ENCODE data around the gene COL18A1.
A peak's percentile ranks its signal among the peaks of the same experiment; 100 is the strongest.

COL18A1 gene

GRCh38 chr21:45476582-45476981, 71.6 kb downstream of the COL18A1 start:
- no peak for DNase-seq (ENCODE audit: extremely low read depth in 1 of 2, low read depth in 1 of 2)

DNA sequence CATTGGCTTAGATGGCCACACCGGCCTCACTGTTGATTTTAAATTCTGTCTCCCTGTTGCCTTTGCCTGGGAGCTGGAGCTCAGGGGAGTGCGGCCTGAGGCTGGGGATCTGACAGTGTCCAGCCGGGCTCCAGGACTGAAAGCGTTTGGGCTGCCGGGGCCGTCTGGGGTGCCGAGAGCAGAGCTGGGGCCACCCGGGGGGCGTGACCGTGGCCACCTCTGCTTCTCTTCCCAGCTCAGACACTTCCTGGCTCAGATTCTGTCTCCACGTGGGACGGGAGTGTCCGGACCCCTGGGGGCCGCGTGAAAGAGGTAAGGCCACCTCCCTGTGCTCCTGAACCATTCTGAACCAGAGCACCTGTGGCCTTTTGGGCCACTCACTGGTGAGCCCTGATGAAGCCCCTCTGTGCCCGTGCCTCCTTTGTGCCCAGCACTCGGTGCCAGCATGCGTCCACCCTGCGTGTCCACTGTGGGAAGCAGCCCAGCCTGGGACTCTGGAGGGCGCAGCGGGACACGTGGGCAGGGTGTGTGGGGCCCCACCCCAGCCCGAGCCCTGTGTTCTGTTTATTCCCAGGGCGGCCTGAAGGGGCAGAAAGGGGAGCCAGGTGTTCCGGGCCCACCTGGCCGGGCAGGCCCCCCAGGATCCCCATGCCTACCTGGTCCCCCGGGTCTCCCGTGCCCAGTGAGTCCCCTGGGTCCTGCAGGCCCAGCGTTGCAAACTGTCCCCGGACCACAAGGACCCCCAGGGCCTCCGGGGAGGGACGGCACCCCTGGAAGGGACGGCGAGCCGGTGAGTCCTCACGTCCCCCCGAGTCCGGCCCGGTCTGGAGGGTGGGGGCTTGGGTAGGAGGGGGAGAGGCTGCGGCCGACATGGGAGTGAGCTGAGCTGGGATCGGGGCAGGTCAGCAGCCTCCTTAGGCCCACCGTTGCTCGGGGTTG, 72.5 kb downstream of the COL18A1 start:
- DNase-seq (ENCODE audit: extremely low read depth in 1 of 2, low read depth in 1 of 2): no peak

- DNase-seq (ENCODE audit: extremely low read depth in 1 of 2, low read depth in 1 of 2): peak; percentile 46 to 65
Measured at GRCh38 chr21:45478115-45478801, 73.3 kb downstream of the COL18A1 start.

DNA sequence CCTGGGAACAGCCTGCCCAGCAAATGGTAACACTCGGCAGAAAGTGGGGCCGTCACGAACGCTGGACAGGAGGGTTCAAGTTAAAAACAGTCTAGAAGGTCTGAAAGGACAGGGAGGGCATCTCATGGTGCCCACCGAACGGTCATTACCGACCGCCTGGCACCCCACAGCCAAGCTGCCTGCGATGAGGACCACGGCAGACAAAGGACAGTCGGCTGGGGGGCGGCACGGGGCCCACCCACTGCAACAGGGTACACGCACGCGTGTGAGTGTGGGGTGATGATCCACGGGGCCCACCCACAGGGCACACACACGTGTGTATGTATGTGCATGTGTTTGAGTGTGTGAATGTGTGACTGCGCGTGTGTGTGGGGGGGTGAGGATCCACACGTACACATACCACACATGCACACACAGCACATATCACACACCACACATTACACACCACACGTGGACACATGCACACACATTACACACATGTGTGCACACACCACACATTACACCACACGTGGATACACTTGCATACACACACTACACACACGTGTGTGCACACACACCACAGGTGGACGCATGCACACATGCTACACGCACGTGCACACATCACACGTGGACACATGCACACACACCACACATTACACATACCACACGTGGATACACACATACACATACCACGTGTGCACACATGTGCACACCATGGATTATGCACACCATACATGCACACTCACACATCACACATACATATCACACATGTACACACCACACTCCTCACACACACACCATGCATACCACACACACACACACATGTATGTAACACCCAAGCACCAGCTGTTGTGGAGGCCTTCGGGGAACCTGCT, 74.1 kb downstream of the COL18A1 start:
- DNase-seq (ENCODE audit: extremely low read depth in 1 of 2, low read depth in 1 of 2): no peak

DNA sequence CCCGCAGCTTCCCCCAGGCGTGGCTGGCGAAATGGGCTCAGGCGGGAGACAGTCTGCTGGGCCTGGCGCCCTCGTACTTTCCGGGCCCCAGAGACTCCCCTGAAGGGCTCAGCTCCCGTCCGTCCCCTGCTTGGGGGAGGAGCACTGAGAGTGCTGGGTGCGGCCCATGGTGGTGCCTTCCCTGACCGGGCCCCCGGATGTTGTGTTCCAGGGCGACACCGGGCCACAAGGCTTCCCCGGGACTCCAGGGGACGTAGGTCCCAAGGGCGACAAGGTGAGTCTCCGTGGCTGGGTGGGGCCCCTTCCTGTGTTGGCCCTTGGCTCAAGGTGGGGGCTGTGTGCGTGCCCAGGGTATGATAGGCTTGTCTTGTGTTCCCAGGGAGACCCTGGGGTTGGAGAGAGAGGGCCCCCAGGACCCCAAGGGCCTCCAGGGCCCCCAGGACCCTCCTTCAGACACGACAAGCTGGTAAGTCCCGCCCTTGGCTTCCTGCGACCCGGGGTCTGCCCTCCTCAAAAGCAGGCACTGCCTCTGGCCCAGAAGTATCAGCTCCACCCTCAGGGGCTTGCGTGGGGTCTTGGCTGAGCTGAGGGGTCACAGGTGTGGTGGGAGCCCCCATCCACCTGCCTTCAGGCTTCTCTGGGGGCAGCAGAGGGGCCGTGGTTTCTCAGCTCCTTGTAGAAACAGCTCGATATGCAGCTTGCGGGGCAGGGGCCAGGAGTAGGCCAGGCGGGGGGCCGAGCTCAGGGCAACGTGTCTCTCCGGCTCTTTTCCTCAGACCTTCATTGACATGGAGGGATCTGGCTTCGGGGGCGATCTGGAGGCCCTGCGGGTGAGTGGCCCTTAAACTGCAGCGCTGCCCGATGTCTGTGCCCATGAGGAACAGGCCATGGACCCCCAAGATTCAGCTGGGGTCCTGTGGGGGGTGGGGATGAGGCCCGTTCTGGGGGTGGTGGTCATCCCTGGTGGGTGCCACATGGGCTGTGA, 75.0 kb downstream of the COL18A1 start:
- no peak for DNase-seq (ENCODE audit: extremely low read depth in 1 of 2, low read depth in 1 of 2)

DNA sequence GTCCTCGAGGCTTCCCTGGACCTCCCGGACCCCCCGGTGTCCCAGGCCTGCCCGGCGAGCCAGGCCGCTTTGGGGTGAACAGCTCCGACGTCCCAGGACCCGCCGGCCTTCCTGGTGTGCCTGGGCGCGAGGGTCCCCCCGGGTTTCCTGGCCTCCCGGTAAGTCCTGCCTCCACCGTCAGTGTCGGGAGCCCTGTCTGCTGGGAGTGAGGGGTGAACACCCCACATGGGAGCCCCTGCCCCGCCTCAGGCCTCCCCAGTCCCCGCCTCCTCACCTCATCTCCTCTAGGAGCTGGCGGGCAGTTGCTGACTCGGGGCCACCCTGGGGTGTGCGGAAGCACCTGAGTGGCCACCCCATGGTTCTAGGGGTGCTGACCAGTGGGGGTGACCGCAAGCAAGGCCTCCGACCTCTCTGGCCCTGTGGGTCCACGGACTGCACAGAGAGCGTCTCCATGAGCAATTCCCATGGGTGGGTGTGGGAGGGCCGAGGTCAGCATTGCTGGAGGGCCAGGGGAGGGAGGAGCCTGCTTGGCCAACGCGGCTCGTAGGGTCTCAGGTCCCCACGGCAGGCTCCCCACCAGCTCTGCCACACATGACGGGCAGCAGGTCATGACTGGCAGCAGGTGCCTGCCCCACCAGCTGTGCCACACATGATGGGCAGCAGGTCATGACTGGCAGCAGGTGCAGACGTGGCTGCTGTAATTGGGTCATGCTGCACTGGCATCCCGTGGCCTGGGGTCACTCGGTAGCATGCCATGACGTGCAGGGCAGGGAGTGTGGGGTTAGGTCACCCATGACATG, 75.9 kb downstream of the COL18A1 start:
- DNase-seq (ENCODE audit: extremely low read depth in 1 of 2, low read depth in 1 of 2): no peak

- no peak for DNase-seq (ENCODE audit: extremely low read depth in 1 of 2, low read depth in 1 of 2)
Measured at GRCh38 chr21:45481566-45481965, 76.6 kb downstream of the COL18A1 start.

GRCh38 chr21:45481977-45482898, 77.3 kb downstream of the COL18A1 start:
- DNase-seq (ENCODE audit: extremely low read depth in 1 of 2, low read depth in 1 of 2): no peak

GRCh38 chr21:45482899-45483821, 78.2 kb downstream of the COL18A1 start:
- DNase-seq (ENCODE audit: extremely low read depth in 1 of 2, low read depth in 1 of 2): peak in 1 of 2 donors; percentile 32

- no peak for DNase-seq (ENCODE audit: extremely low read depth in 1 of 2, low read depth in 1 of 2)
Measured at GRCh38 chr21:45484318-45484717, 79.4 kb downstream of the COL18A1 start.

DNA sequence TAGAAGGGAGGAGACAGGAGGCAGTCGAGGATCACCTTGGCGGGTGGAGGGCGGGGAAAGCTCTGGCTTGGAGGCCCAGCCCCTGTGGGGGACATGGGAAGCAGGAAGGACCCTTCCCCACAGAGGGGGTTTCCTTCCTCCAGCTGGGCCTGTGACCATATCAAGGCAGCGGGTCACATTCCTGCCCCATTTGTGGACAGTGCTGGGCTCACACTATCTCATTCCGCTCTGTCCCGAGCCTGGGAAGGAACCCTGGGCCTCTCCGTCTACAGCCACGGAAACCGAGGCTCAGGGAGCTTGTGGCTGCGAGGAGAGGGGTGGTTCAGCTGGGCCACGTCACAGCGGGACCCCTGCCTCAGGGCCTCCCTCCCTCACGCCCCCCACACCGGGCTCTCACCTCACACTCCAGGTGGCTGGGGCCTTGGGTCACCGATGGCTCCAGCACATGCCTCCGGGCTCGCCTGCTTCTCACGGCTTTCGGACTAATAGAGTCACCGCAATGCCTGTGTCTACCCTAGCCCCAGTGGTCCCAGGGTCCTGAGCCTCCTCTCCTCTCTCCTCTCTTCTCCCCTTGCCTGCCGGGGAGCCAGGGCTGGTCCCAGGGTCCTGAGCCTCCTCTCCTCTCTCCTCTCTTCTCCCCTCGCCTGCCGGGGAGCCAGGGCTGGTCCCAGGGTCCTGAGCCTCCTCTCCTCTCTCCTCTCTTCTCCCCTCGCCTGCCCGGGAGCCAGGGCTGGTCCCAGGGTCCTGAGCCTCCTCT, 80.9 kb downstream of the COL18A1 start:
- no peak for DNase-seq (ENCODE audit: extremely low read depth in 1 of 2, low read depth in 1 of 2)

DNA sequence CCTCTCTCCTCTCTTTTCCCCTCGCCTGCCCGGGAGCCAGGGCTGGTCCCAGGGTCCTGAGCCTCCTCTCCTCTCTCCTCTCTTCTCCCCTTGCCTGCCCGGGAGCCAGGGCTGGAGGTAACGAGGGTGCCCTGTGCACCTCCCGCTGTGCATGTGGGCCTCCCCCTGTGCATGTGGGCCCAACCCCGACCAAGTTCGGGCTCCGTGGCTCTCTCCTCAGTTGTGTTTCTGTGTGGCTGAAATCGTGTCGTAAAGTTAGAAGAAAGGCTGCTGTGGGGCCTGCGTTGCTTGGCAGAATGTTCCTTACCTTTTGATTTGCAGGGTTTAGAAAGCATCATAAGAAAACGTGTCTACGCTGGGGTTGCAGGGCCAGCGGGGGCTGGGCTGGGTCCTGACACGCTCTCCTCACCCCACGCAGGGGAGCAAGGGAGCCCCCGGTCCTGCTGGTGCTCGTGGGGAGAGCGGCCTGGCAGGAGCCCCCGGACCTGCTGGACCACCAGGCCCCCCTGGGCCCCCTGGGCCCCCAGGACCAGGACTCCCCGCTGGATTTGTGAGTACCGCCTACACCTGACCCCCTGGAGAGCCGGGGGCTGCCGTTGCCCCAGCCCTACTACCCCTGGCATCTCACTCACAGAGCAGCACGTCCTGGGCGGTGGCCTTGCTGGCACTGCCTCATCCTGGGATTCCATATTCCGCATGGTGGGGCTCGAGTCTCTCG, 81.6 kb downstream of the COL18A1 start:
- DNase-seq (ENCODE audit: extremely low read depth in 1 of 2, low read depth in 1 of 2): no peak

GRCh38 chr21:45487161-45487806, 82.3 kb downstream of the COL18A1 start:
- no peak for DNase-seq (ENCODE audit: extremely low read depth in 1 of 2, low read depth in 1 of 2)

- no peak for DNase-seq (ENCODE audit: extremely low read depth in 1 of 2, low read depth in 1 of 2)
Measured at GRCh38 chr21:45487891-45488600, 83.1 kb downstream of the COL18A1 start.

Measured in stimulated activated CD8-positive, alpha-beta memory T cell treated with anti-CD3 and anti-CD28 coated beads, Interleukin-7, amount 100 ng/mL, for 48 hours (primary cell).